SU-DHL-6 (cell line): ENCODE data around the gene DHX9.

ENCODE experiments used
- H2AFZ ChIP-seq: fragments of 200-600 bp; sonication (generic); 2 replicates; pipeline ENCODE4 v1.6.1; 2014; ENCODE audit warnings: low read depth, mild to moderate bottlenecking, moderate library complexity, mixed read lengths, antibody characterized with exemption, low read length; ENCODE audit not compliant: severe bottlenecking
- H3F3A ChIP-seq: fragments of 200-600 bp; shearing (Covaris generic); 2 replicates; pipeline ENCODE4 v1.6.0; 2016; ENCODE audit warnings: antibody characterized with exemption, mild to moderate bottlenecking; ENCODE audit not compliant: insufficient read depth
- H3K27ac ChIP-seq: fragments of 200-600 bp; sonication (generic); 2 replicates; pipeline ENCODE4 v1.5.1; 2016; ENCODE audit warnings: low read depth, mild to moderate bottlenecking, low read length, moderate library complexity, mixed read lengths
- H3K27me3 ChIP-seq: fragments of 200-600 bp; sonication (generic), shearing (Covaris generic); 2 replicates; pipeline ENCODE4 v1.6.0; 2014; ENCODE audit warnings: mild to moderate bottlenecking, low read length
- H3K36me3 ChIP-seq: fragments of 200-600 bp; sonication (generic); 2 replicates; pipeline ENCODE4 v1.6.1; 2014; ENCODE audit warnings: mild to moderate bottlenecking, low read length, mixed read lengths
- H3K4me2 ChIP-seq: fragments of 300-600, 200-600 bp; shearing (Covaris generic), sonication (generic); 2 replicates; pipeline ENCODE4 v1.6.0; 2014; ENCODE audit warnings: low read length, low read depth, mild to moderate bottlenecking; ENCODE audit not compliant: poor library complexity, severe bottlenecking
- H3K4me3 ChIP-seq: fragments of 200-600 bp; sonication (generic); 2 replicates; pipeline ENCODE4 v1.5.1; 2014; ENCODE audit warnings: antibody characterized with exemption, low read length, mild to moderate bottlenecking, mixed read lengths; ENCODE audit not compliant: insufficient read depth, poor library complexity, severe bottlenecking
- H3K79me2 ChIP-seq: fragments of 200-600 bp; sonication (generic); 2 replicates; pipeline ENCODE4 v1.6.1; 2014; ENCODE audit warnings: mild to moderate bottlenecking, low read length, moderate library complexity; ENCODE audit not compliant: insufficient read depth
- H3K9ac ChIP-seq: fragments of 200-600 bp; sonication (generic); 2 replicates; pipeline ENCODE4 v1.7.0; 2014; ENCODE audit warnings: mild to moderate bottlenecking, low read length
- H3K9me2 ChIP-seq: fragments of 200-600 bp; sonication (generic); replicated peaks from 2 replicates; pipeline ENCODE4 v1.6.1; 2014; ENCODE audit warnings: low read length; ENCODE audit not compliant: insufficient read depth
- H3K9me3 ChIP-seq: fragments of 200-600 bp; sonication (generic); 2 replicates; pipeline ENCODE4 v1.6.1; 2014; ENCODE audit warnings: low read length, mixed read lengths; ENCODE audit not compliant: insufficient read depth
- H4K20me1 ChIP-seq: fragments of 200-600 bp; sonication (generic); 2 replicates; pipeline ENCODE4 v1.6.1; 2014; ENCODE audit warnings: low read depth, mild to moderate bottlenecking, antibody characterized with exemption, low read length, moderate library complexity, mixed read lengths
- CTCF ChIP-seq: fragments of 200-600 bp; sonication (generic); IDR thresholded peaks from one replicate; pipeline ENCODE4 v1.5.1; 2017; ENCODE audit warnings: antibody characterized with exemption, mild to moderate bottlenecking, low read length, moderate library complexity; ENCODE audit not compliant: insufficient read depth, poor library complexity, severe bottlenecking
- EZH2phosphoT487 ChIP-seq: fragments of 200-600 bp; sonication (generic), shearing (Covaris generic); conservative IDR thresholded peaks from 2 replicates; pipeline ENCODE4 v1.6.1; 2018; ENCODE audit warnings: mild to moderate bottlenecking, antibody characterized with exemption, low read length, moderate library complexity, mixed read lengths

Gene DHX9

GRCh38 chr1:182869241-182869666 is 30.1 kb downstream of the DHX9 start:
- TF ChIP-seq CTCF (no peak), EZH2phosphoT487 (no peak)
- H4K20me1 ChIP-seq: peaks cover 10% of the 10 kb centered on the region; the same call in 1 of the 2 replicates
- no peak overlapping the region for H3K4me2 ChIP-seq
- H3K36me3 ChIP-seq: peaks cover 89% of the 10 kb centered on the region
- H3F3A ChIP-seq: peaks cover 51% of the 10 kb centered on the region
- H3K4me3 ChIP-seq: no peak overlapping the region
- H3K9ac ChIP-seq: no peak overlapping the region
- no peak overlapping the region for H2AFZ ChIP-seq
- no peaks in the 10 kb centered on the region for H3K9me3 ChIP-seq
- no peaks in the 10 kb centered on the region for H3K9me2 ChIP-seq
- no peaks in the 10 kb centered on the region for H3K27me3 ChIP-seq
- peaks cover 14% of the 10 kb centered on the region for H3K79me2 ChIP-seq
- H3K27ac ChIP-seq: no peak overlapping the region

- TF ChIP-seq EZH2phosphoT487: no peak
- no peak for TF ChIP-seq CTCF
- peaks cover 89% of the 10 kb centered on the region for H3K36me3 ChIP-seq
- H2AFZ ChIP-seq: no peak overlapping the region
Observed at GRCh38 chr1:182872881-182873280, 33.7 kb downstream of the DHX9 start.

GRCh38 chr1:182875889-182876288 is 36.7 kb downstream of the DHX9 start:
- Histone ChIP-seq H3K36me3 (peaks cover 95% of the 10 kb centered on the region), H3F3A (peaks cover 74% of the 10 kb centered on the region), H3K9me3 (no peaks in the 10 kb centered on the region), H3K9me2 (no peaks in the 10 kb centered on the region), H3K27me3 (no peaks in the 10 kb centered on the region), H3K79me2 (no peaks in the 10 kb centered on the region; the same call in none of the 2 replicates), H3K4me3 (no peak overlapping the region), H3K9ac (no peak overlapping the region), H2AFZ (no peak overlapping the region), H3K27ac (no peak overlapping the region), H3K4me2 (no peak overlapping the region), H4K20me1 (peaks cover 15% of the 10 kb centered on the region; the same call in 1 of the 2 replicates)
- TF ChIP-seq EZH2phosphoT487: no peak
- no peak for TF ChIP-seq CTCF

More at GRCh38 chr1:182872881-182873280, 33.7 kb downstream of the DHX9 start:
- Histone ChIP-seq H3K9me3 (no peaks in the 10 kb centered on the region), H3K4me2 (no peak overlapping the region), H3K9ac (no peak overlapping the region), H3K4me3 (no peak overlapping the region), H3K79me2 (no peaks in the 10 kb centered on the region; the same call in none of the 2 replicates), H3K27ac (no peak overlapping the region), H3F3A (peaks cover 64% of the 10 kb centered on the region), H3K27me3 (no peaks in the 10 kb centered on the region), H4K20me1 (peaks cover 16% of the 10 kb centered on the region; the same call in 1 of the 2 replicates), H3K9me2 (no peaks in the 10 kb centered on the region)
